Germinal center (tissue), 1 donor: ENCODE results near the gene MAP2K5.
A peak's percentile ranks its signal among the peaks of the same experiment; 100 is the strongest.

ENCODE experiments used
- DNase-seq: peaks from one replicate; pipeline ENCODE4 v3.0.0; 2012; ENCODE audit warnings: mixed read lengths, low spot score

Gene MAP2K5

GRCh38 chr15:67825881-67826716, 283.6 kb downstream of the MAP2K5 start:
- DNase-seq, result no peak

GRCh38 chr15:67826717-67827561, 284.4 kb downstream of the MAP2K5 start:
- peak; percentile 5 for DNase-seq

- no peak for DNase-seq
Observed at GRCh38 chr15:67827562-67828277, 285.2 kb downstream of the MAP2K5 start.

GRCh38 chr15:67828278-67828968, 285.9 kb downstream of the MAP2K5 start:
- DNase-seq, result no peak

GRCh38 chr15:67828969-67829646, 286.6 kb downstream of the MAP2K5 start:
- DNase-seq, result no peak

GRCh38 chr15:67829647-67830504, 287.4 kb downstream of the MAP2K5 start:
- no peak for DNase-seq

- no peak for DNase-seq
Observed at GRCh38 chr15:67831363-67831762, 288.9 kb downstream of the MAP2K5 start.

GRCh38 chr15:67832031-67832551, 289.6 kb downstream of the MAP2K5 start:
- DNase-seq, result no peak

- DNase-seq, result no peak
Observed at GRCh38 chr15:67832897-67833709, 290.6 kb downstream of the MAP2K5 start.

- peak; percentile 59 for DNase-seq
Observed at GRCh38 chr15:67833710-67834511, 291.4 kb downstream of the MAP2K5 start.

- peak; percentile 9 for DNase-seq
Observed at GRCh38 chr15:67834581-67835296, 292.2 kb downstream of the MAP2K5 start.

- DNase-seq, result no peak
Observed at GRCh38 chr15:67835297-67836133, 293.0 kb downstream of the MAP2K5 start.

- DNase-seq, result no peak
Observed at GRCh38 chr15:67836134-67836455, 293.6 kb downstream of the MAP2K5 start.

GRCh38 chr15:67836477-67836876, 294.0 kb downstream of the MAP2K5 start:
- DNase-seq, result peak; percentile 71

- no peak for DNase-seq
Observed at GRCh38 chr15:67836955-67837354, 294.5 kb downstream of the MAP2K5 start.

- no peak for DNase-seq
Observed at GRCh38 chr15:67838789-67839332, 296.4 kb downstream of the MAP2K5 start.
